Skeletal muscle satellite cell (primary cell): ENCODE results near the gene NRP1.

ENCODE experiments used
- H3K27me3 ChIP-seq: 2 replicates; pipeline ENCODE4 v1.7.0; 2013; ENCODE audit warnings: low read length; ENCODE audit not compliant: control insufficient read depth, insufficient read depth
- H3K36me3 ChIP-seq: 2 replicates; pipeline ENCODE4 v1.7.0; 2013; ENCODE audit warnings: mild to moderate bottlenecking, control low read depth, low read length; ENCODE audit not compliant: insufficient read depth
- H3K4me1 ChIP-seq: 2 replicates; pipeline ENCODE4 v1.7.0; 2013; ENCODE audit warnings: low read length; ENCODE audit not compliant: control insufficient read depth, insufficient read depth
- H3K4me2 ChIP-seq: 2 replicates; pipeline ENCODE4 v1.7.0; 2013; ENCODE audit warnings: mild to moderate bottlenecking, low read length
- H3K4me3 ChIP-seq: 2 replicates; pipeline ENCODE4 v1.7.0; 2013; ENCODE audit warnings: low read length
- H3K9ac ChIP-seq: 2 replicates; pipeline ENCODE4 v1.7.0; 2013; ENCODE audit warnings: mild to moderate bottlenecking, low read depth, low read length, moderate library complexity
- H3K9me3 ChIP-seq: replicated peaks from 2 replicates; pipeline ENCODE4 v1.7.0; 2013; ENCODE audit warnings: mild to moderate bottlenecking, control low read depth, low read length

NRP1 gene

DNA sequence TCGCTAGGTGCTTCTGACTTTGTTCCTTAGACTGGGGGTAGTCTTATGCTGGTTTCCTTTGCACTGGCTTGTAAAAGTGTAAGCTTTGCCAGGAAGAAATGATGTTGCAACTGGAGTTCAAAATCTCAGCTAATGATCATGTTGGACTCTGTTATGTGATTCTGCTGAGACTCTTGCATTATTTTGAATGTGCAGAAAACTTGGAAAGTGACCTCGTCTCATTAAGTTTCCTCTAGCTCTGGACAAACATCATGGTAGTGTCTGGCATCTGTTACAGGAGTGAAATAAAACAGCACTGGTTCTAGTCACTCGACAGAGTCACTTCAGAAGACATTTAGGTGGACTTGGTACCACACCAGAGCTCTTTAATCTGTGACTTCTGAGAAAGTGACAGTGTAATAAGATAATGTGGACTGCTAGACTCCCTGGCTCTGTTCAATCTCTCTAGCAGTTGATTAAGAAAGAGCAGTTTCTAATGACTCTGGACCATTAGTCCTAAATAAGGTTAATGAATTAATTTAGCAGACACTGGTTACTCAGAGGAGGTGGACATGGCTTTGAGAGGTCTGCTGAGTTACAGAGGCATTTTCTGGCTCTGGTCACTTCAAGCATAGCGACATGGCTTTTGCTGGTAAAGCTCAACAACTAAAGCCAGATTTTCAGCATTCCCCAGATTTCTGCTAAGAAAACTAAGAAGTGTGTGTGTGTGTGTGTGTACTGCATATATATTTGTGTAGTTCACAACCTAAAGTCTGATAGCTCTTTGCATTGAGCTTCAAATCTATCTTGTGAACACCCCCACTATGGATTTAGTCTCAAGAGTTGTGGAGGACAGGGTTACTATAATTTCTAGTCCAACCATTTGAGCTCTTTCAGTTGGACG is 2.0 kb downstream of the NRP1 start:
- Histone ChIP-seq H3K27me3 (no peaks in the 10 kb centered on the region), H3K4me2 (peak overlapping the region; percentile 94), H3K36me3 (peaks cover 50% of the 10 kb centered on the region), H3K9ac (peak overlapping the region; percentile 95), H3K4me3 (peak overlapping the region; percentile 86), H3K4me1 (peaks cover 45% of the 10 kb centered on the region), H3K9me3 (no peaks in the 10 kb centered on the region)

GRCh38 chr10:33331379-33331694 is 3.1 kb downstream of the NRP1 start:
- peaks cover 47% of the 10 kb centered on the region for H3K4me1 ChIP-seq
- H3K36me3 ChIP-seq, result peaks cover 61% of the 10 kb centered on the region
- H3K4me2 ChIP-seq, result peak overlapping the region; percentile 94
- no peaks in the 10 kb centered on the region for H3K27me3 ChIP-seq
- H3K4me3 ChIP-seq, result peak overlapping the region; percentile 86
- no peaks in the 10 kb centered on the region for H3K9me3 ChIP-seq
- H3K9ac ChIP-seq, result peak overlapping the region; percentile 95

- Histone ChIP-seq H3K4me3 (peak overlapping the region; percentile 86), H3K9me3 (no peaks in the 10 kb centered on the region), H3K36me3 (peaks cover 65% of the 10 kb centered on the region), H3K27me3 (no peaks in the 10 kb centered on the region), H3K4me1 (peaks cover 49% of the 10 kb centered on the region), H3K4me2 (peak overlapping the region; percentile 94), H3K9ac (peak overlapping the region; percentile 95)
Observed at GRCh38 chr10:33330543-33331378, 3.7 kb downstream of the NRP1 start.

GRCh38 chr10:33329178-33329577 is 5.3 kb downstream of the NRP1 start:
- H3K4me3 ChIP-seq, result peak overlapping the region; percentile 14
- no peaks in the 10 kb centered on the region for H3K27me3 ChIP-seq
- H3K4me1 ChIP-seq, result peaks cover 53% of the 10 kb centered on the region
- H3K9ac ChIP-seq, result peak overlapping the region; percentile 5
- H3K9me3 ChIP-seq, result no peaks in the 10 kb centered on the region
- peak overlapping the region; percentile 94 for H3K4me2 ChIP-seq
- peaks cover 70% of the 10 kb centered on the region for H3K36me3 ChIP-seq

GRCh38 chr10:33328253-33328652 is 6.2 kb downstream of the NRP1 start:
- Histone ChIP-seq H3K4me1 (peaks cover 53% of the 10 kb centered on the region), H3K9ac (peak overlapping the region; percentile 1), H3K4me3 (peak overlapping the region; percentile 24), H3K27me3 (no peaks in the 10 kb centered on the region), H3K36me3 (peaks cover 79% of the 10 kb centered on the region), H3K9me3 (no peaks in the 10 kb centered on the region), H3K4me2 (peak overlapping the region; percentile 94)

DNA sequence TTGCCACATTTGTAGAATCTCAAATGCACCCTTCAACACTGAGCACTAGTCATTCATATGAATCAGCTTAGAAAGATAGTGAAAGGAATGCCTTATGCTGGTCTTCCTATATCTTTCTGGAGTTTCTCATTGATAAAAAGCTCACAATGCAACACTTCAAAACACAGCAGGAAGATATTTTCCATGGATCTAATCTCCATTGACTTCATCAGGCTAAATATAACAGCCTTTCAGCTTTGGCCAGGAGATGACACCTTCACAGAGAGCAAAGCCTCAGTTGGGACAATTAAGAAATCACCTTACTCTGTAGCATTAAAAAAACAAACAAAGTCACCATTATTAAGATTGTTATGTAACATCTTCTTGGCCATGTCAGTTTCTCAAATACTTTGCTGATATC is 6.7 kb downstream of the NRP1 start:
- peak overlapping the region; percentile 94 for H3K4me2 ChIP-seq
- H3K4me1 ChIP-seq, result peaks cover 53% of the 10 kb centered on the region
- no peak overlapping the region for H3K4me3 ChIP-seq
- peaks cover 84% of the 10 kb centered on the region for H3K36me3 ChIP-seq
- H3K9ac ChIP-seq, result peak overlapping the region; percentile 1
- H3K9me3 ChIP-seq, result no peaks in the 10 kb centered on the region
- H3K27me3 ChIP-seq, result no peaks in the 10 kb centered on the region

GRCh38 chr10:33326933-33327332 is 7.5 kb downstream of the NRP1 start:
- Histone ChIP-seq H3K27me3 (no peaks in the 10 kb centered on the region), H3K4me3 (no peak overlapping the region), H3K9me3 (no peaks in the 10 kb centered on the region), H3K36me3 (peaks cover 85% of the 10 kb centered on the region), H3K4me2 (peak overlapping the region; percentile 94), H3K9ac (no peak overlapping the region), H3K4me1 (peaks cover 53% of the 10 kb centered on the region)

DNA sequence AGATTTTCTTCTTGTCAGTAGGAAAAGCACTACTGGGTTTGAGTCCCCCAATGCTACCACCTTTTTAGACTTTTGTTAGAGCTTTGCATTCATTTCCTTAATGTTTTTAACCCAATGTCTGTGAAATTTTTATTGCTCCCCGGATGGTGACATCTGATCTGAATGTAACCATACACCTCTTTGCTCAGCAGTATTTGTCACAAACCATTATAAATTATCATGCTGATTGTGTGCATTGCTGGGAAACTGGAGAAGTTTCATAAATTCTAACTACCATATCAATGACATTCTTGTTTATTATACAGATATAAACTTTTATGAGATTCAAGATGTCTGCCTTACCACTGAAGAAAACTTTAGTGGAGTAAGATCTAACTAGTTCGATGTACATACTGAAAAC is 8.5 kb downstream of the NRP1 start:
- Histone ChIP-seq H3K9me3 (no peaks in the 10 kb centered on the region), H3K9ac (no peak overlapping the region), H3K4me2 (peak overlapping the region; percentile 94), H3K36me3 (peaks cover 86% of the 10 kb centered on the region), H3K27me3 (no peaks in the 10 kb centered on the region), H3K4me3 (no peak overlapping the region), H3K4me1 (peaks cover 46% of the 10 kb centered on the region)

- Histone ChIP-seq H3K27me3 (no peaks in the 10 kb centered on the region), H3K4me2 (no peak overlapping the region), H3K9ac (no peak overlapping the region), H3K4me3 (no peak overlapping the region), H3K36me3 (peaks cover 75% of the 10 kb centered on the region), H3K9me3 (no peaks in the 10 kb centered on the region), H3K4me1 (peaks cover 33% of the 10 kb centered on the region)
Observed at GRCh38 chr10:33323721-33324120, 10.7 kb downstream of the NRP1 start.

GRCh38 chr10:33321516-33321915 is 13.0 kb downstream of the NRP1 start:
- Histone ChIP-seq H3K4me2 (no peak overlapping the region), H3K4me1 (peaks cover 11% of the 10 kb centered on the region), H3K27me3 (no peaks in the 10 kb centered on the region), H3K9me3 (no peaks in the 10 kb centered on the region), H3K4me3 (no peak overlapping the region), H3K36me3 (peaks cover 71% of the 10 kb centered on the region), H3K9ac (no peak overlapping the region)

GRCh38 chr10:33320288-33320687 is 14.2 kb downstream of the NRP1 start:
- no peaks in the 10 kb centered on the region for H3K9me3 ChIP-seq
- peaks cover 74% of the 10 kb centered on the region for H3K36me3 ChIP-seq
- no peaks in the 10 kb centered on the region for H3K4me1 ChIP-seq
- no peaks in the 10 kb centered on the region for H3K27me3 ChIP-seq
- no peak overlapping the region for H3K9ac ChIP-seq
- H3K4me2 ChIP-seq, result no peak overlapping the region
- H3K4me3 ChIP-seq, result no peak overlapping the region
